Karpas-422 (cell line): ENCODE results near the gene RNASE11. TPM values are rescaled to one million over a fixed set of nuclear protein-coding genes. Genes with fewer than 3 reads are reported as not detected.

Source experiments
- DNase-seq: peaks from one replicate; pipeline ENCODE4 v3.0.0-alpha.2; 2015
- H2AFZ ChIP-seq: fragments of 200-600 bp; sonication (generic); 2 replicates; pipeline ENCODE4 v1.6.1; 2014; ENCODE audit warnings: antibody characterized with exemption, low read length, mixed read lengths
- H3K27ac ChIP-seq: fragments of 200-600 bp; sonication (generic); 2 replicates; pipeline ENCODE4 v1.5.1; 2014; ENCODE audit warnings: mild to moderate bottlenecking, low read length, moderate library complexity
- H3K27me3 ChIP-seq: fragments of 200-600 bp; sonication (generic); 2 replicates; pipeline ENCODE4 v1.6.1; 2014; ENCODE audit warnings: low read length, mixed read lengths
- H3K36me3 ChIP-seq: fragments of 200-600 bp; sonication (generic); 2 replicates; pipeline ENCODE4 v1.6.1; 2014; ENCODE audit warnings: low read length, mixed read lengths; ENCODE audit not compliant: insufficient read depth
- H3K4me1 ChIP-seq: fragments of 200-600 bp; sonication (generic); 2 replicates; pipeline ENCODE4 v1.6.1; 2014; ENCODE audit warnings: mild to moderate bottlenecking, low read length, mixed read lengths
- H3K4me2 ChIP-seq: fragments of 200-600 bp; sonication (generic); 2 replicates; pipeline ENCODE4 v1.6.1; 2014; ENCODE audit warnings: low read length, low read depth, mild to moderate bottlenecking; ENCODE audit not compliant: poor library complexity, severe bottlenecking
- H3K4me3 ChIP-seq: fragments of 200-600 bp; sonication (generic); 2 replicates; pipeline ENCODE4 v1.5.1; 2014; ENCODE audit warnings: mild to moderate bottlenecking, antibody characterized with exemption, low read length, mixed read lengths
- H3K79me2 ChIP-seq: fragments of 200-600 bp; sonication (generic); 2 replicates; pipeline ENCODE4 v1.6.1; 2014; ENCODE audit warnings: mild to moderate bottlenecking, low read length, mixed read lengths
- H3K9ac ChIP-seq: fragments of 200-600 bp; sonication (generic); 2 replicates; pipeline ENCODE4 v1.6.0; 2014; ENCODE audit warnings: low read length
- H3K9me2 ChIP-seq: fragments of 200-600 bp; sonication (generic), shearing (Covaris generic); replicated peaks from 2 replicates; pipeline ENCODE4 v1.6.0; 2014; ENCODE audit warnings: mild to moderate bottlenecking, low read length, moderate library complexity; ENCODE audit not compliant: insufficient read depth
- H3K9me3 ChIP-seq: fragments of 300-700, 200-600 bp; sonication (generic); 2 replicates; pipeline ENCODE4 v1.6.1; 2014; ENCODE audit warnings: low read length, mixed read lengths
- H4K20me1 ChIP-seq: fragments of 200-600 bp; sonication (generic); 2 replicates; pipeline ENCODE4 v1.6.1; 2014; ENCODE audit warnings: mild to moderate bottlenecking, antibody characterized with exemption, low read length, low read depth; ENCODE audit not compliant: insufficient read depth
- total RNA-seq: library from RNA; depleted of rRNA; stranded (reverse); fragments of >200 nt; shearing (Covaris generic); gene quantifications from 2 replicates; pipeline ENCODE4 v1.2.3, GENCODE V29; 2014; ENCODE audit warnings: low replicate concordance

RNASE11 gene
- total RNA-seq, 1 experiment from 2014 or later: not detected

DNA sequence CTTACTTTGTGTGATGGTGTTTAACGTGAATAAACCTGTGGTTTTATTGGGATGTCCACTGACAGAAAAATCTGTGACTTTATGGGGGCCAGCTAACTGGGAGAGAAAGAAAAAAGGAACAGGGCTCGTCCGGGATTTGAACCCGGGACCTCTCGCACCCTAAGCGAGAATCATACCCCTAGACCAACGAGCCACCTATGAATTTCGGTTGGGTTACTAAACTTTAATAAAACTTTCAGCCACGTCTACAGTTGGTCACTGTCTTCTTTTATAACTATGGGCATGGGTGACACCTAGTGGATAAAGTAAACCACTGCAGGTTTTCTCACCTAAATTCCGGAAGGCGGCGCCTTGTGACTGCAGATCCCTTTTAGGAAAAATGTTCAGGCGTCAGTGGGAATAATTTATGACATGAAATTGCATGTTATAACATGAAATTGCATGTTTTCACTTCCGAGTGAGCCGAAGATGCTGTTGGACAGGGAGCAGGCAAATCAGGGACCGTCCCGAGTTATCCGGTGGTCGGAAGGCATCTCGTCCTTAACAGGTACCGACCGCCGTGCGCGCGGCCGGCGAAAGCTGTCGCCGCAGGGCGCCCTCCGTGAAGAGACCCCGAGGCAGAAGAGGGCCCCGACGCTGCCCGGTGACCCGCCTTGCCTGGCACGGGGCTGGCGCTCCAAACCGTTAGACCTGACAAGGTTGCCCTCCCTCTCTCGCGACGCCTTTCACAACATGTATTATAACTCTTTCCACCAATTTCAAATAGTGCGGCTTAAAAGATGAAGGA is 21.6 kb upstream of the RNASE11 start:
- Histone ChIP-seq H3K9me2 (no peaks in the 10 kb centered on the region), H4K20me1 (no peaks in the 10 kb centered on the region), H3K4me1 (peaks cover 50% of the 10 kb centered on the region), H3K27me3 (no peaks in the 10 kb centered on the region), H3K4me3 (peak overlapping the region; percentile 77), H2AFZ (peak overlapping the region; percentile 87), H3K79me2 (no peaks in the 10 kb centered on the region), H3K9ac (peak overlapping the region; percentile 58), H3K27ac (no peak overlapping the region), H3K36me3 (no peaks in the 10 kb centered on the region), H3K9me3 (no peaks in the 10 kb centered on the region), H3K4me2 (peak overlapping the region; percentile 83)
- DNase-seq: peak; percentile 96

DNA sequence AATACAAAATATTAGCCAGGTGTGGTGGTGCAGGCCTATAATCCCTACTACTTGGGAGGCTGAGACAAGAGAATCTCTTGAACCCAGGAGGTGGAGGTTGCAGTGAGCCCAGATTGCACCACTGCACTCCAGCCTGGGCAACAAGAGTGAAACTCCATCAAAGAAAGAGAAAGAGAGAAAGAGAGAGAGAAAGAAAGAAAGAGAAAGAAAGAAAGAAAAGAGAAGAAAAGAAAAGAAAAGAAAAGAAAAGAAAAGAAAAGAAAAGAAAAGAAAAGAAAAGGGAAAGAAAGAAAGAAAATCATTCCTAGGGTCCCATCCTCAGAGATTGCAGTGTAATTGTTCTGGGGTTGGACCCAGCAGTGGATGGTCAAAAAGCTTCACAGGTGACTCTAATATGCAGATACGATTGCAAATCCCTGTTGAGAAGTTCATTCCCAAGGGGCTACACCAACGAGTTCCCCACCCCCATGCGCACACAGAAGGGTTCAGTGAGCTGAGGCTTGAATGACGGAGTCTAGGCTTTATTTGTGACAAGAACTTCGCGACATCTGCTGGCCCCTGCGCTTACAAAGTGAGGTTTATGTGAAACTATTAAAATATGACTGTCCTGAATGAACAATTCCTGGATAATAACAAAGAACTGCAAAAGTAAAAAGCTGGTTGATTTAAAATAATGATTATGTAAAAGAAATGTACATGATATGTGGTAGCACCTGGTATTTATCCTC is 20.7 kb upstream of the RNASE11 start:
- Histone ChIP-seq H3K4me2 (peak overlapping the region; percentile 83), H3K36me3 (no peaks in the 10 kb centered on the region), H3K4me1 (peaks cover 43% of the 10 kb centered on the region), H3K27ac (no peak overlapping the region), H3K79me2 (no peaks in the 10 kb centered on the region), H3K9ac (no peak overlapping the region), H3K4me3 (no peak overlapping the region; the same call in 1 of the 2 replicates), H4K20me1 (no peaks in the 10 kb centered on the region), H2AFZ (no peak overlapping the region), H3K9me2 (no peaks in the 10 kb centered on the region), H3K27me3 (no peaks in the 10 kb centered on the region), H3K9me3 (no peaks in the 10 kb centered on the region)
- no peak for DNase-seq

GRCh38 chr14:20607617-20608016 is 19.8 kb upstream of the RNASE11 start:
- no peak for DNase-seq
- H3K4me1 ChIP-seq: peaks cover 36% of the 10 kb centered on the region
- H3K9me3 ChIP-seq: no peaks in the 10 kb centered on the region
- H3K4me3 ChIP-seq: no peak overlapping the region
- H3K9me2 ChIP-seq: no peaks in the 10 kb centered on the region
- peak overlapping the region; percentile 5 for H3K4me2 ChIP-seq
- no peak overlapping the region for H2AFZ ChIP-seq
- no peak overlapping the region for H3K27ac ChIP-seq
- peak overlapping the region; percentile 8; the same call in 1 of the 2 replicates for H3K9ac ChIP-seq
- H3K27me3 ChIP-seq: no peaks in the 10 kb centered on the region
- no peaks in the 10 kb centered on the region for H3K79me2 ChIP-seq
- H4K20me1 ChIP-seq: no peaks in the 10 kb centered on the region
- no peaks in the 10 kb centered on the region for H3K36me3 ChIP-seq

DNA sequence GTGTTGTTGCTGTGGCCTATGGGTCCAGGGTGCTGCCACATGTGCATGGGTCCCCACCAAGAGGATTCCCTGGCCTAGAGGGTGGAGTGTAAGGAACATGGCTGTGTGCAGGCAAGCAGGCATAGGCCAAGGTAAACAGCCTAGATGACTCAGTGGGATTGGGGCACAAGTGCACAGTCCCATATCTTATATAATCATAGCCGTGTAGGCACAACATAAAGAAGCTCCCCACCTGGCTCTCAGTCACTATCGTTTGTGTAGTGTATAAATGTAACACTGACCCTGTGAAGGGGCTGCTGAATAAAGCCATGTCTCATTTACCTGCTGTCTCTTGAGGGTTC is 19.1 kb upstream of the RNASE11 start:
- Histone ChIP-seq H2AFZ (no peak overlapping the region), H3K4me3 (no peak overlapping the region), H3K9me3 (no peaks in the 10 kb centered on the region), H3K27me3 (no peaks in the 10 kb centered on the region), H3K4me2 (no peak overlapping the region), H3K27ac (no peak overlapping the region), H3K9ac (no peak overlapping the region), H3K36me3 (no peaks in the 10 kb centered on the region), H3K9me2 (no peaks in the 10 kb centered on the region), H3K4me1 (peaks cover 28% of the 10 kb centered on the region), H4K20me1 (no peaks in the 10 kb centered on the region), H3K79me2 (no peaks in the 10 kb centered on the region)
- DNase-seq: no peak

- no peaks in the 10 kb centered on the region for H3K9me3 ChIP-seq
- H3K9me2 ChIP-seq: no peaks in the 10 kb centered on the region
- H3K9ac ChIP-seq: no peak overlapping the region
- no peaks in the 10 kb centered on the region for H3K79me2 ChIP-seq
- H3K4me2 ChIP-seq: no peak overlapping the region
- H3K4me1 ChIP-seq: peaks cover 24% of the 10 kb centered on the region
- no peak overlapping the region for H3K27ac ChIP-seq
- no peak overlapping the region for H3K4me3 ChIP-seq
- H4K20me1 ChIP-seq: no peaks in the 10 kb centered on the region
- H3K27me3 ChIP-seq: no peaks in the 10 kb centered on the region
- no peak for DNase-seq
- H2AFZ ChIP-seq: no peak overlapping the region
- H3K36me3 ChIP-seq: no peaks in the 10 kb centered on the region
These were observed 18.5 kb upstream of the RNASE11 start for GRCh38 chr14:20606190-20606901.

GRCh38 chr14:20603813-20604690 is 16.3 kb upstream of the RNASE11 start:
- no peaks in the 10 kb centered on the region for H4K20me1 ChIP-seq
- H3K4me2 ChIP-seq: no peak overlapping the region
- no peaks in the 10 kb centered on the region for H3K9me3 ChIP-seq
- no peak overlapping the region for H3K27ac ChIP-seq
- no peaks in the 10 kb centered on the region for H3K36me3 ChIP-seq
- H3K9me2 ChIP-seq: no peaks in the 10 kb centered on the region
- DNase-seq: no peak
- H3K79me2 ChIP-seq: no peaks in the 10 kb centered on the region
- no peak overlapping the region for H3K4me3 ChIP-seq
- no peaks in the 10 kb centered on the region for H3K27me3 ChIP-seq
- peaks cover 11% of the 10 kb centered on the region for H3K4me1 ChIP-seq
- H2AFZ ChIP-seq: no peak overlapping the region
- no peak overlapping the region for H3K9ac ChIP-seq

- Histone ChIP-seq H3K4me2 (no peak overlapping the region), H3K9ac (no peak overlapping the region), H3K9me2 (no peaks in the 10 kb centered on the region), H3K79me2 (no peaks in the 10 kb centered on the region), H3K36me3 (no peaks in the 10 kb centered on the region), H4K20me1 (no peaks in the 10 kb centered on the region), H3K27ac (no peak overlapping the region), H3K4me3 (no peak overlapping the region), H2AFZ (no peak overlapping the region), H3K27me3 (no peaks in the 10 kb centered on the region), H3K9me3 (no peaks in the 10 kb centered on the region), H3K4me1 (peaks cover 2% of the 10 kb centered on the region; the same call in 1 of the 2 replicates)
- no peak for DNase-seq
These were observed 14.8 kb upstream of the RNASE11 start for GRCh38 chr14:20602583-20602982.
